HuH-7.5 (cell line): Measurements from ENCODE around the gene USP49.

ENCODE experiments used
- DNase-seq: peaks from one replicate; pipeline ENCODE4 v3.0.0; 2011; ENCODE audit warnings: low spot score

USP49 gene

DNA sequence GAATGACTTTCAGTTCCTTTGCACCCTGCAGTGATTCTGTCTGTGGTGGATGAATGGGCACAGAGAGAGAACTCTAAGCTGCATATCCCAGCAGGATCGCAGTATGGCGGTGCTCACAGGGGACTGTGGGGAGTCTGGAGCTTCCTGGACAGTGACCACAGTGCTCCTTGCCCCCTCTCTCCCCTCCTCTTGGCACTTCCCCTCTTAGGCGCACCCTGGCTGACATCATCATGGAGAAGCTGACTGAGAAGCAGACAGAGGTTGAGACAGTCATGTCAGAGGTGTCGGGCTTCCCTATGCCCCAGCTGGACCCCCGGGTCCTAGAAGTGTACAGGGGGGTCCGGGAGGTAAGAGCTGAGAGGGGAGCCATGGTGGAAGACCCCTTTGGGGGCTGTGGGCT, 34.7 kb upstream of the USP49 start:
- DNase-seq, result no peak

DNA sequence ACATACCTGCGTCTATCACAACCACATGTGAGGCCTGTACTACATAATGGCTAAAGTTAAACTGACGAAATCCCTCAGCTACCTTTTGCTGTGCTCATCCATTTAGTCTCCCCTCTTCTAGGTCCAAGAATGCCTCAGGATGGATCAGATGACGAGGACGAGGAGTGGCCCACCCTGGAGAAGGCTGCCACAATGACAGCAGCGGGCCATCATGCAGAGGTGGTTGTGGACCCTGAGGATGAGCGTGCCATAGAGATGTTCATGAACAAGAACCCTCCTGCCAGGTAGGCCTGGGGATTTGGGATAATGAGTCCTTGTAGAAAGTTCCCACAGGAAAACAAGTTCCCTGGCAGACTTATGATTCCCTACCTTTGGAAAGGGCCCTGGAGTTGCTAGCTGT, 32.1 kb upstream of the USP49 start:
- no peak for DNase-seq

DNA sequence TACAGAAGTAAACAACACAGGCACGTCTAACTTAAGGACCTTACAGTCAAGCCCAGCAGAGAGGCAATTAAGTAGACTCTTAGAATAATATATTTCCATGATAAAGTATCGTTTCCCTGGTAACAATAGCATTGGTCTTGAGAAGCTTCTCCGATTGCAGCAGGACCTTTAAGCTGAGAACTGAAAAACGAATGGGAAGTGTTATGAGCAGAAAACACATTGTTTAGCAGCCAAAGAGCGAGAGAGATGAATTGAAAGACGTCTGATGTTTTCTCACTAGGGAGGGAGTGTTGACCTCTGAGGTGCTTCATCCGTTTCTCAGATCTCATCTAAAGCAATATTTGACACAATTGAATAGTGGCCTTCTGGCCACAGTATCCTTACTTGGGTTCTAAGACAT, 27.0 kb upstream of the USP49 start:
- DNase-seq, result no peak

DNA sequence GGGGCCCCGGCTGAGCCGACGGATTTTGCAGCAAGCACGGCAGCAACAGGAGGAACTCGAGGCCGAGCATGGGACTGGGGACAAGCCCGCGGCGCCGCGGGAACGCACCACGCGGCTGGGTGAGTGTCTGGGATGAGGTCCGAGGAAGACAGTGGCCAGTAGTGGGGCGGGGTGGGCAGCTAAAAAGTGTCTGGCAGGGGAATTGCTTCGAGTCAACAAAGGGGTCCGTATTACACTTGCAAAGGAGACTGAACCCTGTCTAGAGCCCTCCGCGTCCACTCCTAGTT, 26.5 kb upstream of the USP49 start:
- no peak for DNase-seq

DNA sequence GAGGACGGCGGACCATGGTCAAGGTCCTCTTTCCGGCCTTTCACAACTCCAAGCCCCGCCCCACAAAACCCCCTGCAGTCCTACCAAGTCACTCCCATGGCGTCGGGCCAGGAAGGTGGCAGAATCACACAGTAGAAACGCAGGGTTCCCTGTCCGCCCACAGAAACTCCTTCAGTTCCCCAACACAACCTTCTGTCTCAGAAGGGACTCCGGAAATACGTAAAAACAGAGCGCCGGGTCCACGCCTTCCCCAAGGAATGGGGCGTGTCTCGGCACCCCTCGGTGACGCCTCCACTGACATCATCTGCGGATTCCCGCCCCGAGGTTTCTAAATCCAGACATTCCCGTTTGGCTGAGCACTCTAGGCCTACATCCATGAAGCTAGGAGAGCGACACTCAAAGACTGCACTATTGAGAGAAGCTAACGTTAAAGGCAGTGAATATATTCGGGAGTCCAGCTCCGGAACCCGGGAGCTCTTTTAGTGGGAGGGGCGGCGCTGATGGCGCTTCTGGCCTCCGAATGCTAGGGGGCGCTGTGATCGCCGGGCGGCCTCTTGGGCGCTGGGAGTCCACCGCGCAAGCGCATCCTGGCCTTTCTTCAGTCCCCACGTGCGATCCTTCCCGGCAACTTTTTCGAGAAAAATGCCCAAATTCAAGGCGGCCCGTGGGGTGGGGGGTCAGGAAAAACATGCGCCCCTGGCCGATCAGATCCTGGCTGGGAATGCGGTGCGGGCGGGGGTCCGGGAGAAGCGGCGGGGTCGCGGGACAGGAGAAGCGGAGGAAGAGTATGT, 25.9 kb upstream of the USP49 start, which contains the start of the genes BYSL and MED20:
Gene BYSL (plus strand): TSS at position 579 of the 791 bp plus-strand sequence. CDS start 64 bp downstream, at position 643.
Gene MED20 (minus strand): TSS at position 219 of the 791 bp plus-strand sequence. CDS start 121 bp downstream, at position 98.
- DNase-seq, result peak; percentile 80

DNA sequence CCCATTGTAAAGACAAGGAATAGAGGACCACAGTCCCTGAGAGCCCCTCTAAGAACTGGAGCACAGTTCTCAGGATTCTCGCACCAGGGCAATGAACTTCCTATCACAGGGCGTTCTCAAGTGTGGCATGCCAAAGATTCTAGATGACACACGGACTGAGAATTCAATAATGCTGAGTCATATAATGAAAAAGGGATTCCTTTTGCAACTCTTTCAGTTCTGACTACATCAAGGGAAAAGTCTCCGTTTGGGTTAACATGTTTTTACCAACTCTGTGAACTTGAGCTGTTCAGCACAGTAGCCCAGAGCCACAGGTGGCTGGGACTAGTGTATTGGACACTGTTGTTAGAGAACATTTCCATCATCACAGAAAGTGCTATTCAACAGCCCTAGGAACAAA, 22.4 kb upstream of the USP49 start:
- no peak for DNase-seq

DNA sequence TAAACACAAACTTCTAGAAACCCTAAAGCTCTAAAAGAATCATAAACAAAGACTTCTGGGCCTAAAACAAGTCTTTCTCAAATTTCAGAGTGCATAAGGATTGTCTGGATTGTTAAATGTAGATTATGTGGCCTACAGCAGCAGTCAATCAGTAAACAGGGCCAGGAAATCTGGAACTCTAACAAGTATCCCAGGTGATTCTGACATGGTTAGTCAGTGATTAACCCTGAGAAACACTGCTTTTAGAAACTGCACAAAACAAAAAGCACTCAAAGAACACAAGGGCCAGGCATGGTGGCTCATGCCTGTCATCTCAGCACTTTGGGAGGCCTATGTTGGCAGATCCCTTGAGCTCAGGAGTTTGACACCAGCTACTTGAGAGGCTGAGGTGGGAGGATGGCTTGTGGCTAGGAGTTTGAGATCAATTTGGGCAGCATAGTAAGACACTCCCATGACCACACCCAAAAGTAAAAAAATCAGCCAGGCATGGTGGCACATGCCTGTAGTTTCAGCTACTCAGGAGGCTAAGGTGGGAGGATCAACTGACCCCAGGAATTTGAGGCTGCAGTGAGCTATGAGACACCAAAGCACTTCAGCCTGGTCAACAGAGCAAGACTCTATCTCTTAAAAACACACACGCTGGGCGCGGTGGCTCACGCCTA, 19.8 kb upstream of the USP49 start:
- DNase-seq, result no peak

DNA sequence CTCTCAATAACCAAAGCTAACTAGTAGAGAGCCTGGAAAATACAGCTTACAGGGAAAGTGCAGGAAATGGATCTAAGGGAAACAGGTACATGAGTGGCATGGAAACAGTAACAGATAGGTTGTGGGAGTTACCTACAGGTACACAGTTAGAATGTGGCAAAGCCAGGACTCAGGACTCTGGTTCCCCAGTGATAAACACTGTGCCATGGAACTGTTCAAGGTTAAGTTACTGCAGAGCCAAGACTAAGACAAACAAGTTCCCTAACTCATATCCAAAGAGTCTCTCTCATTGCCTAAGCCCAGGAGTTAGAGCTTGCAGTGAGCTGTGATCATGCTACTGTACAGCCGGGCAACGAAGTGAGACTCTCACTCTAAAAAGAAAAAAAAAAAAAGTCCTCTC, 19.2 kb upstream of the USP49 start:
- no peak for DNase-seq

DNA sequence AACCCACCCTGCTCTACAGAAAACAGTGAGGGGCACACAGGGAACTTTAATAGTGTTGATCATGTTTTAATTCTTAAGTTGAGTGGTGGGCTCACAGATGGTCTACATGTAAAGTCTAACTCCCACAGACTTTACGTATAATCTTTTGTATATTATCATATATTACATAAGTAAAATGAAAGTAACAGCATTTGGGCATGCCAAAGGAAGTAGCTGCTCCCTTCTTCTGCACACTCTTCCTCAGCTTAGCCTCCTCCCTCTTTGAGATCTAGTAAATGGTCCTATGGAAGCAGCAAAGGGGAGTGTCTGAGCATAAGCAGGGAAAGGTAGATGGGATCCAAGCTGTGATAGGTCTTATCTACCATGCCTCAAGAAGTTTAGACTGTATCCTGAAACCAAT, 14.6 kb upstream of the USP49 start:
- no peak for DNase-seq

DNA sequence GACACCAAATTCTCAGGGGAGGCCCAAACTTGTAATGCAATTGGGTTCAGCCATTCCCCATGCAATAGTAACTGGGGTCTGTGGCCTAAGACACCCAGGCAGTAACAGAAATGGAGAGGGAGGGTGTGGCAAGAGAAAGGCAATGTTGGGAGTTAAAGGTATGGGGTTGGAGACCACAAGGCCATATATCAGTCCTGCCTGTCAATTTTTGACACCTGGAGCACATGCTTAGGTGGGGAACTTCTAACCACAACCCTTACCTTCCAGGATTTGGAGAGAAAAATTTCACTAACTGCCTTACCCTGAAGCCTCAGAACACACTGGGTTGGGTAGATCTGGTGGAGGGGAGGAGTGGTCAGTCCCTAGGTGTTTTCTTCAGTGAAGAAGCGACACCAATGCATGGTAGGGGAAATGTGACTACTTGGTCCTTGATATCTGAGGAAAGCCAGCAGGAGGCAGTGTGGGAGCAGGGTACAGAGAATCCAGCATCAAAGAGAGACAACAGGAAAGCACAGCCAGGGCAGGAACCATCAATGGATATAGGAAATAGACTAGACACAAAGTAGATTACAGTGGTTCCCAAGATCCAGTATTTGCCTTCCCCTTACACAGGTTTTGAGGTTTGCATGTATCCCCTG, 6.8 kb upstream of the USP49 start:
- no peak for DNase-seq

DNA sequence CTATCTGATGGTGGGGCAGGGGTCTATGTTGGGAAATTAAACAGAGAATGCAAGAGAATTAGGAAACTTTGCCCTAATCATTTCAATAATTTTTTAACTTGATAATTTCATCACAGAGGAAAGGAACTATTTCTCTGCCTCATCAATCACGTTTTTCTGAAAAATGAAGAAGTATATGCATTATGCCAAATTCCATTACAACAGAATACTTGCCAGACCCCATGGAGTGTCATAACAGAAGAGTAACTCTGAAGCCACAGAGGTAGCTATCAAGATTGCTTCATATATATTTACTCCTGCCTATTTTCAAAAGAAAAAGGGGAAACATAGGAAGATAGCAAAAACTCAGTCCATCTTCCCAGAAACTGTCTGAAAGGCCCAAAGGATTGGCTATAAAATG, 5.7 kb upstream of the USP49 start:
- no peak for DNase-seq

DNA sequence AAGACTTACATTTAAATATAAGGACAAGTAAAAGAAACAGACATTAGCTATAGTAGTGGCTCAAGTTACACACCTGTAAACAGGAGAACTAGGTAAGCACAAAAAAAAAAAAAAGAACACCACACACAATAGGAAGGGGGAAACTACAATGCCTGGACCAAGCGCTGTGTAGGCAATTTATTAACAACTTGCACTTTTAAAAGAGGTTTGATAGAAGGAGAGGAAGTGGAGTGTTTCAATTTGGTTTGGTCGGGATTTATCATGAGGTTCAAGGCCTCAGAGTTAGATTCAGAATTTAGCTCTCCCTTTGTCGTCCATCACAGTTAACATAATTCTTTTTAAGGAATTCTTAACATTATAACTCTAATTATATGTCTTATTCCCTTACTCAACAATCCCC, 1.1 kb upstream of the USP49 start:
- no peak for DNase-seq

DNA sequence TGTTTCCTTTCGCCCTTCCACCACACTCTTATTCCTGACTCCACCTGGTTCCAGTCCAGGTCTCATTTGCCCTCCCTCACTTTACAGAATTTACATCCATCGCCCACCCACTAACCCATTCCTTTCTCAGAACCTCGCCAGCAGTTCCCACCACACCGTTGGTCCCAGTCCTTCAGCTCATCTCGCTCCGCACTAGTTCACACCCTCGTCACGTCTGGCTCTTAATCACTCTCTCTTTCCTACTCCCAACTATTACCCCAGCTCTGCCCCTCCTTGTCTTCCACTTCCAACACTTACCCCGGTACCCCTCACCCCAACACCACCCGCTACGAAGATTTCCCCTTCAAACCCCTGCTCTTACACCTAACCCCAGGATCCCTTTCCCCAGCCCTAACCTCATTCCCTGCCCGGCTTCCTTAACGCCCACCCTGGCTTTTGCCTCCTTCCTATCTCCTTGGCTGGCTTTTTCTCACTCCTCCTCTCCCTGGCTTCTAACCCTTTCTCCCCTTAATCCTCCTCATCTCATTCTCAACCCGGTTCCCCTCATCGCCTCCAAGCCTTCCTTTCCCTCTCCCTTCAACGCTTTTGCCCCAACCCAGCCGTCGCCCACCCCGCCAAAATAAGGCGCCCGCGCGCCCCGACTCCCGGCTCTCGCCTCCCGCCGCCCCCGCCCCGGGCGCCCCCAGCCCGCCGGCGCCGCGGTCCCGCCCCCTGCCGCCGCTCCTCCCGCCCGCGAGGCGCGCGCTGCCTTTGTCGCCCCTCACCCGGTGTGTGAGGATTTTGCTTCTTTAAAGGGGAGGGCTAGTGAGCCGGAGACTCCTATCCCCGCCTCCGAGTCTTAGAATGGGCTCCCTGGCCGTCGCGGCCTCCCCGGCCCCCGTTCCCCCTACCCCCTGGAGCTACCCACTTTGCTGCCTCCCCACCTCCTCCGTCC, 542 bp downstream of the USP49 start:
- DNase-seq, result no peak

DNA sequence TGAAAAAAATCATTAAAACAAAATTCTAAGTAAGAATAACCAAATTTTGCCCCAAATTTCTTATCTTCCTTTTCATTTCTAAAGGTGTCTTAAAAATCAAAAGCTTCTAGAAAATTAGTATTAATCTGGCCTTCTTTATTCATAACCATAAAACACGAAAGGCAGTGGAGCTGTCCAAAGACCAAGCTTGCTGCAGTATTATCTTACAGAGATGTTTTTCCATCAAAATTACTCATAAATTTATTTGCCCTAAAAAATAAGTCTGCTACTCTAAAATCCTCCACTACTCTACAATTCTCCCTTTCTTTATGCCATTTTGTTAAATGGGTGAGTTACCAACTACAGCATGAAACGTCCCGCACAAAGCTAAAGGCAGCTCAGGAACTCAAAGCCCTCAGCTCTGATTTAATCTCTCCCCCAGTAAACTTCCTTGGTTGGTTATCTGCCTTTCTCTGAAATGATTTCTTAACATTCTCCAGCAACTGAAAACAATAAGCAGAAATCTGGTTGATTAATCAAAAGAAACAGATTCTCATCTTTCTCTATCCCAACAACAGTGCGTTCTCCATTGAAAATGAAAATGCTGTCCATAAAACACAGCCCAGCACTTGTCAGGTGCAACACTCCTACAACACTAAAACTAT, 2.1 kb downstream of the USP49 start:
- DNase-seq, result no peak

DNA sequence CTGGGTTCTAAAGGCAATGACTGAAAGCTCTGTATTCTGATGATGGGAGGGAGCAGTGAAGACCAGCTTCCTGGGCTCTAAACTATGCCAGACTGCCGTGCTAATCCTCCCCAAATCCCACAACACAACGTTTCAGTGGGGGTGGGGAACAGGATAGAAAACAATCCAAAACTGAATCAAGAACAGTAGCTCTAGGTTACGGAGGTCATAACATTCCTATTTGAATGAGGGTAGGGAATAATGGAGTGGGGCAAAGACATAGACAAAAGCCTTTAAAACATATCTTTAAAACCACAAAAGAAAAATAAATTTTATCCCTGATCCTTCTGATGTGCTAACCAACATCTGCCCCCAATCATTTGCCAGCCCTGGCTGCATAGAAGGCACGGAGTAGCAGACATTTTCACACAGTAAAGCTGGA, 7.8 kb downstream of the USP49 start:
- DNase-seq, result no peak

DNA sequence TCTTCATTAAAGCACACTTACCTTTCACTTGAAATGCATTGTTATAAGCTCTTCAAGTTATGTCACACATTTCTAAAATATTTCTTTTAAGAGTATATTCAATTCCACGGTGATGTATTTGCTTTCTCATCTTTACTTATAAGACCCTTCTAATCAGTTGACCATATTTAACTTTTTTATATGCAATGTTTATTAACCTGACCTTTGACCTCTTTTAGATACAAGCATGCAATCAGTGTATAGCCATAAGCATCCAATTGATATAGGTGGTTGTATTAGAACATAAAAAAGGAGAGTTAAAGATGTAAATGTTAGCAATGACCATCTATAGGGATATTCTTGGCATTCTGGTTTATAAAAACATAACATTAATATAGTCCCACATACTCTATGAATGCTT, 9.2 kb downstream of the USP49 start:
- no peak for DNase-seq

DNA sequence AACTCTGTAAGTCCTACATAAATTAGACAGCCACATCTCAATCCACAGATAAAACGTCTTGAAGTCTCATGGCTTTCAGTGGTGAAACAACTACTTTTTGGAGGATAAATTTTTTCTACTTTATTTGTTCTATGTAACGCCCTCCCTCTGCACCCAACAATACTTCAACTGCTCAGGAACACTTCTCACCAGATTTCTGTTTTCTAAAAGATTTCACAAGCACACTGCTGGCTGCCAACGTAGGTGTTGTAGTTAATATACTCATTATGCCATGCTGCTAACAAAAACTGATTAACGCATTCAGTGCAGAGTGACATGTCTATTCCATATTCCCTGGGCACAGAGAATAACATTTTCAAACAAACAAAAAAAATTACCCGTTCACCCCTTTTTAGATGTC, 10.2 kb downstream of the USP49 start:
- DNase-seq, result no peak

DNA sequence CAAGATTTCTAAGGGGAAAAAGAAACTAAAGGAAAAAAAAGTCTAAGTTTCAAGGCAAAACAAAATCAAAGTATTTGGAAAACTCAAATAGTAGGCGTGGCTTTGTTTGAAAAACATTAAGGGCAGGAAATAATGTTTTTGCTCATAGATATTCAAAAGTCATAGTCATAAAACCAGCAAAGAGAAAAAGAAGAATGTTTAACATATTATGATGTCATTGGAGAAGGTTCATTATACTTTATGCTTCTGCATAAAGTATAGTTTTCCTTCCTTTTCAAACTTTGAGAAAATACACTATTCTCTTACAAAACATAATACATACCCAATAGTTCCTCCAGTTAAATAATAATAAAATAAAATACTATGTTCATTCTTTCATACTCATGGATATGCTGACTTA, 13.7 kb downstream of the USP49 start:
- no peak for DNase-seq

DNA sequence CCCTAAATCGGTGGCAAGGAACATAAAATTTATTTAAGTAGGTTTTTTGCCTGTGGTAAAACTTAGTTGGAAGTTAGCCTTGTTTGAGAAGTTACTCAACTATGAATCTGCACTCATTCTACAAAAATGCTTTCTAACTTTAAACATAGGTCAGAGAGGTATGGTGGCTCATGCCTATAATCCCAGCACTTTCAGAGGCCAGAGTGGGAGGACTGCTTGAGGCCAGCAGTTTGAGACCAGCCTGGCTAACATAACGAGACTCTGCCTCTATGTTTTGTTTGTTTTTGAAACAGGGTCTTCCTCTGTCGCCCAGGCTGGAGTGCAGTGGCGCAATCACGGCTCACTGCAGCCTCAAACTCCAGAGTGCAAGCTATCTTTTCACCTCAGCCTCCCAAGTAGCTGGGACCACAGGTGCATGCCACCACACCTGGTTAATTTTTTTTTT, 16.2 kb downstream of the USP49 start:
- no peak for DNase-seq

DNA sequence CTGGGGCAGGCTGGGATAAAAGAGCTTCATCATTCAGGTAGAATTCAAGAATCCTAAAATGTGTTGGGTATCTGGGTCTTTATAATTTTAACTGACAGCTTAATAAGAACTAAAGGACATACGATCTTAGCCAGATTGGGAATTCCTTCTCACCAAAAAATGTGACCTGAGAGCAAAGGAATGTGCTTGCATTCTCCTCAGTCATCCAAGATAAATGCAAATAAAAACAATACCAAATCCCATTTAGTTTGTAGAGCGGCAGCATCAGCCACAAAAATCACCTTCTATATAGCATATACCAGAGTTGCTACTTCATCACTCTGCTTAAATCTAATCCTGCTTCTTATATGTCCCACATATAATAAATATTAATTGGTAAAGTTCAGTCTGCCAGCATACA, 16.9 kb downstream of the USP49 start:
- DNase-seq, result no peak

DNA sequence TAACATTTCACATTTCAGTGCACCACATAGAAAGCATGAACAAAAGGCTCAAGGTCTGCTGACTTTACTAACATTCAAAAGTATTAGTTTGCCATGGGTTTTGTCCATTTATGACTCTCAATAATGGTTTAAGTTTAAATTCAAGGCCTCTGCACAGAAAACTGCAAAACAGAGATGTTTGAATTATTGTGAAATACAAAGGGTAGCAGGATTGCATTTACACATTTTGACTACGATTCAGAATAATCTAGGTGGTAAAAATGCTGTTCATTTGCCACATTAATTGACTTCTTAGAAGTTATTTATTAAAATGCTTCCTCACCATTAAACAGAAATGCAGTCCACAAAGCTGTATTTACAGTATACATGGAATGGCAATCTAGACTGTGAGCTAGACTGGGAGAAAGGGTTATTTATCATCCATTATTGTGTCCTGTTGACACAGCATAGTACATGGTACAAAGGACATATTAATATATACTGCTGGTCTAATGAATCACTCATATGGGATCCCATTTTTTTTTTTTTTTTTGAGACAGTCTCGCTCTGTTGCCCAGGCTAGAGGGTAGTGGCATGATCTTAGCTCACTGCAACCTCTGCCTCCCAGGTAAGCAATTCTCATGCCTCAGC, 18.0 kb downstream of the USP49 start:
- no peak for DNase-seq
